A204.1 (cell line): ENCODE results near the gene KCNN2.

Experiments used
- FAIRE-seq: peaks from 2 replicates; lab custom pipeline; 2012; peaks lifted over from hg19 to GRCh38; lab: Jason Lieb, UNC

The KCNN2 gene

DNA sequence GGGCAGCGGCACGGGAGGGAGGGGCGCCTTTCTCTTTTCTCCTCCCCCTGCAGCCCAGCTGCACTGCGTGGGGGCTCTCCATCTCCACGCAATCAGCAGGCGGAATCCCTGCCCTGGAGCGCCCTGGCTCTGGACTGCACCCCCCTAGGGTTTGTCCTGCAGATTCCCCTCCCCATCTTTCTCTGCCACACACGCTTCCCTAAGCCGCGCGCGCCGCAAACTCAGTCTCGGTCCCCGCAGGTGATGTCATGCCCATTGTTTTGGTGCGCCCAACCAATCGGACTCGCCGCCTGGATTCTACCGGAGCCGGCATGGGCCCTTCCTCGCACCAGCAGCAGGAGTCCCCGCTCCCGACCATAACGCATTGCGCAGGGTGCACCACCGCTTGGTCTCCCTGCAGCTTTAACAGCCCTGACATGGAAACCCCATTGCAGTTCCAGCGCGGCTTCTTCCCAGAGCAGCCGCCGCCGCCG, at the start of gene KCNN2:
Gene KCNN2 (plus strand): TSS at position 347 of the 473 bp plus-strand sequence. CDS start 70 bp downstream, at position 417.
- no peak for FAIRE-seq

DNA sequence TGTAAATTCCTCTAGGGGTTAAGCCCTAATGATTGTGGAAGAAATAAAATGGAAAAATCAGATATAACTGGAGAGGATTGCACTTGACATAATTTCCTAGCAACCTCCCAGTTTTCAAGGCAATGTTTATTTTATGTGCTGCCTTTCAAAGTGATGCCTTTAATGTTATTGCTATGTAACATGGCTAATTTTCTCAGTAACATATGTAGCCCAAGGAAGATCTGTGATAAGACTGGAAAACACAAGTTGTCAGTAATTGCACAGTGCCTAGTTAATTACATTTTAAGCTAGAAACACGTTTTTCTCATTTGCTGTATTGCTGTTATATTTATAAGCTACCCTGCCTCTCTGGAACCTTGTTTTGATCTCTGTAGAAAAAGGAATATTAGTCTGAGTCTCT, 49.2 kb upstream of the KCNN2 start:
- no peak for FAIRE-seq

DNA sequence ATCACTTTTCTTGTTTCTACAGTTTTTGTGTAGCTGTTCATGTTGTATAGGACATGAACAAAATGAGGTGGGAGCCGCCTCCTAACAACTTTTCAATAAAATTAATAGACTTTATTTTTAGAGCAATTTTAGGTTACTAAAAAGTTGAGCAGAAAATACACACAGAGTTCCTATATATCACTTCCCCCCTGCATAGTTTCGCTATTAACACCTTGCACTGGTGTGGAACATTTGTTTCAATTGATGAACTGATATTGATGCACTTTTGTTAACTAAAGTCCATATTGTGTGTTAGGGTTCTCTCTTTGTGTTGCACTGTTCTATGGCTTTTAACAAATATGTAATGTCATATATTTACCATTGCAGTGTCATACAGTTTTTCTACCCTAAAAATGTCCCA, 47.8 kb upstream of the KCNN2 start:
- no peak for FAIRE-seq

DNA sequence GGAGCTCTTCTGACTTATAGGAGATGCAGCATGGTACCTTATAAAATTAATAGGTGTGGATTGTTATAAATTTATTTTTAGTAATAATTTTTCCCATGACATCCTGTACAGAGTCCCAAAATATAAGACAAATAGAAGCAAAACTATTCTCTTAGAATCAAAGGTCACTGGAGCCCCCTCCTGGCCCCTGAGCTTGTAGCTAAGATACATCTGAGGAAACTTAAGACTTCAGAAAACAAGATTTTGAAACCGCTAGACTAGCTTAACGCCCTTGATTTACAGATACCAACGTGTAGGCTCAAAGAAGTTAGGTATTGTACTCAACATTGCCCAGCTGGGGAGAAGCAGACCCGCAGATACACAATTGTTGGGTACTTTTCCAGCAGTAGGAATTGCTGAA, 45.7 kb upstream of the KCNN2 start:
- no peak for FAIRE-seq

DNA sequence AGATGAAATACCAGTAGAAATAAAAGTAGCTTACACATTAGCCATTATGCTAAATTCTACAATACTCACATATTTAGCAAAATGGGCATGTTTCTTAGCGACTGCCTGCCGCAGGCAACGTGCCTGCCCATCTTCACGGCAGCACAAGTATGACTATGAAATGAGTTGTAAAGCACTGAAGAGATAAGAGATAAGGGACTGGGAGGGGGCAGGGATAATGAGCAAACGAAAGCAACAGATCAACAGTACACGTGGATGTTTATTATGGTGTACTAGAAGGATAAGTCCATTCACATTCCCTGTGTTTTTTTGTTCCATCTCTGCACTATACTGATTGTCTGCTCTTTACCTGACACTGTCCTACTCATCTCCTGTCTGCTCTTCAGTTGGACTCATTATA, 44.1 kb upstream of the KCNN2 start:
- FAIRE-seq, result no peak

- FAIRE-seq, result no peak
Observed at GRCh38 chr5:114319236-114319635, 42.6 kb upstream of the KCNN2 start.

DNA sequence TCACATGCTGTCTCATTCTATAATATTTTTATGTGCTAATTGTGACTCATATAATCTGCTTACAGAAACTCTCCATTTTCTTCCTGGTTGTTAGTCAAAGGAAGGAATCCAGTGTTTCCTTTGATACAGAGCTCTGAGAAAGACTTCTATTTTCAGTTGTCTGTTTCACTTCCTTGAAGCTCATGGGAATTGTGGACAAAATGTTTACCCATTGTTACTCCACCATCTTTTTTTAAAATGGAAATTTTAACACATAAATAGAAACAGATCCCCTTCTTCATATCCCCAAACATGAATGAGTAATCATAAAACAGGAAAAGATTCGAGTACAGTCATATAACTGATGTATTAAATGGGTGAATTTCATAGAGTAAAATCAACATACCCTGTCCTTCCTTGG, 42.0 kb upstream of the KCNN2 start:
- no peak for FAIRE-seq

DNA sequence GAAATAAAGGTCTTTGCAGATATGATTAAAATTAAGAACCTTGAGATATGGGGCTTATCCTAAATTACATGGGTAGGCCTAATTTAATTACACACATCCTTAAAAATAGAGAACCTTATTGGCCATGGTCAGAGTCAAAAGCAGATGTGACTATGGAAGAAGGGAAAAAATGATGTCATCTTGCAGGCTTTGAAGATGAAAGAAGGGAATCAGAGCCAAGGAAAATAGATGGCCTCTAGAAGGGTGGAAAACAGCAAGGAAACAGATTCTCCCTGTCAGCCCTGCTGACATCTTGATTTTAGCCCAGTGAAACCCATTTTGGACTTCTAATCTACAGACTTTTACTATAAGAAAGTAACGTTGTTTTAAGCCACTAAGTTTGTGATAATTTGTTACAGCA, 37.6 kb upstream of the KCNN2 start:
- FAIRE-seq, result no peak

DNA sequence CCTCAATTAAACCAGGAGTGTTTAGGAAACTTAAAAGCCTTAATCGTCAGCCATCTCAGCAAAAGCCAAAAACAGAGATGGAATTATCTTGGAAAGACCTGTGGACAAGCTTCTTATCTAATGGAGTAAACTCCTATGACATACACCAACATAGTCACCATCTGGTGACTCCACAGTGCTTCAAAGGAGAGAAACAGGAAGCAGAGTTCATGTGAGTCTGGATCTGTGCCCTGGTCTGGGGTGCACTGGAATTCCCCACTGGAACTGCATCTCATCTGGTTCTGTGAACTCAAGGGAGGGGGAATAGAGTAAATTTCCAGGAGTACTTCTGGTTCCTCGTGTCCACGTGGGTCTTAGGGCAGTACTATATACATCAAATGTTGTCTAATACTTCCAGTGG, 36.3 kb upstream of the KCNN2 start:
- FAIRE-seq, result no peak

DNA sequence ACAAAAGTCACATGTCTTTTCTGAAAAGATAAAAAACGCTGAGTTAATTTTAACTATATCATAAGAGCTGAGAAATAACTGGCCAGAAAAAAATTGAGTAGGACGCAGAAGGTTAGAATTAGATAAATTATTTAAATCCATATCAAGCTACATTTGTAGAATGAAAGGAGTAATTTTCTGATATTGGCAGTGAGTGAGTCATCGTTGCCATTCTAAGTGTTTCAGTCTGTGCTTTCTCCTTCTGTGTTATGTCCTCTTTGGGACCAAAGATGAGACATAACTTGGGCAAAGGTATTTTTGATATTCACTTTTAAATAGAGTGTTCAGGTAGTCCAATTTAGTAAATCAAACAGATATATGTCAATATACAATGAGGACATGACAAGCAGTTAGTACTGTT, 34.4 kb upstream of the KCNN2 start:
- no peak for FAIRE-seq

- FAIRE-seq, result no peak
Observed at GRCh38 chr5:114327987-114328386, 33.9 kb upstream of the KCNN2 start.

DNA sequence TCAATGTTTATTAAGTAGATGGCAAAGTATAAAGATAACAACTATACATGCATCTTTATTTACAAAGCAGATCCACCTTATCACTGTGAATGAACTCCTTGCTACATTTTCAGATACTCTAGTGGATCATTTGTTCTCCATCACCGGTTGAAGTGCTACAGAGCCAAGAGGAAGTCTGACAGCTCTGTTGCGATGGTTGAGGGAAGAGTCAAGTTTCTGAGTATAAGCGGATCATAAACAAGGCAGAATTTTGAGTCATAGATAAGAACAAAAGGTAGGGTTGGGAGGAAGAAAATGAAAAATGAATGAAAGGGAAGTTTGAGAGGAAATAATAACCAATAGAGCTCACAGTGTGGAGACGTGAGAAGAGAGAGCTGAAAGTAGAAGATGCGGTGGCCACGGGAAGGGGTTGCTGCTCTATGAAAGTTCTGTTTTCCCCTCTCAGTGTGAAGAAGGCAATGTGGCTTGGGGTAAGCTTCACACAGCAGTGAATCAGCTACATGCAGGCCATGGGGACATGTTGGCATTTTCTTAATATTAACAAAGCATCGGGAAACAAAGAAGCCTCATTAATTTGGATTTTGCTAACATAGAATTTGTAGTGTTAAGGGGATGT, 30.8 kb upstream of the KCNN2 start:
- FAIRE-seq, result no peak

GRCh38 chr5:114332493-114332892, 29.4 kb upstream of the KCNN2 start:
- FAIRE-seq, result no peak

DNA sequence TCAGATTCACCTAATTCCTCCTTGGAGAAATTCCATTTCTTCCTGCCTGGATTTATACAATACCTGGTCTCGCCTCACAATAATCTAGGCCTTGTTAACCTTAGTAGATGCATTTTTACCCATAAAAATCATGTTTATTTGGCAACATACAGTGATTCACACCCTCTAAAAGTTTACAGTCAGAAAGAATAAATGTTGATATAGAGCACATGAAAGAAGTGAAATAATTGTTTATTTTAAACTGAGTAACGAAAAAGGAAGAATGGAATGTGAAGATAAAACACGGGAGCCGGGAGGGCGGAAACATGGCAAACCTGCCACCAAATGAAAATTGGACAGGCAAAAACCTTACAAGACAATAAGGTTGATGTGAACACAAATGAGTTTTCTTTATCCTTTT, 28.9 kb upstream of the KCNN2 start:
- no peak for FAIRE-seq

DNA sequence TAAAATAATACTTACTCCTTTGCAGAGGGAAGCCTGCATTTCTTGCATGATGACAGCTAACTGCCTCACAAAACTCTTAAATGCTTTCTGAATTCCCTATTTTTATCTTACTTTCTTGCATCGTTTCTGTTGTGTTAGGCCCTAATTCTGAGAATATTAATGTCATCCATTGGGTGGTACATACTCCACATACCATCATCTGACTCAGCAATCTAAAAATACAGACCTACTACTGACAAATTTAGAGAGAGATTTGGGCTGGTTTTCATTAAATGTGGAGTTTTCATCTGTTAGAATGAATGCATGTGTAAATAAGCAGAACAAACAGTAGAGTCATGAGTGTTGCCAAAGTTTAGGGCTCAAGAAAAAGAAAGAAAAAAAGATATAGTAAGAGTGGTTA, 26.5 kb upstream of the KCNN2 start:
- FAIRE-seq, result no peak

DNA sequence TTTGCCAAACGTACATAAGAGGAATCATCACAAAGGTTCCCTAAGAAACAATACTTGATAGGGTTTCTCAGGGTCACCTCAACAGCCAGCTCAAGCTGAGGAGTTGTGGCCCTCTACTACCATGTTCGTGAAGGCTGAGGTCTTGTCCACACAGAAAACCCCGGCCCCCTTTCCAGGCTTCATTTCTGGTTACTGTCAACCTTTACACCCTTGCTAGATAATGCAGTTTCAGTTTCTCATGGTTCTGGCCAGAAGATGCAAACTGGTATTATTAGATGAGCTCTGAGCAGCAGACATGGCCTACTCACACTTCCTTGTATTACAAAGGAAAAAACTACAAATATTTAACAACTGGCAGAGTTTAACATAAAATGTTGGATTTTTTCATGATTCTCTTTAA, 22.8 kb upstream of the KCNN2 start:
- FAIRE-seq, result no peak

- FAIRE-seq, result no peak
Observed at GRCh38 chr5:114346181-114346580, 15.7 kb upstream of the KCNN2 start.

- no peak for FAIRE-seq
Observed at GRCh38 chr5:114355086-114355830, 6.6 kb upstream of the KCNN2 start.

DNA sequence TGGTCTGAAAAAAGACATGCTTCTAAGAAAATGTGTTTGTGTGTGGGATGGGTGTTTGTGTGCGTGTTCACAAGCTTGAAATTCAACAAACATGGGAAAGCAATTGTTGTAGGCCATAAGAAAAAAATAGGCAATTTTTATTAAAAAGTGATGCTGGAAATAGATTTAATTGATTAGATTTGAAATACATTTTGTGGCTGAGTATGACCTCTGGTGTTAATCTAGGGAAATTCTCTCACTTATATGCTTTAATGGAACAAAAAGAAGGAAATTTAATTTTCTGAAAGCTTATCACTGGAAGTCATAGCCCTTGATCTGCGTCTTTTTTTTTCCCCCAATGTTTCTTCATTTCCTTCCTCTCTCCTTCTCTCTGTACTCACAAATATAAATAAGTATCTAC, 3.5 kb upstream of the KCNN2 start:
- no peak for FAIRE-seq

- FAIRE-seq, result no peak
Observed at GRCh38 chr5:114360357-114360756, 1.5 kb upstream of the KCNN2 start.

DNA sequence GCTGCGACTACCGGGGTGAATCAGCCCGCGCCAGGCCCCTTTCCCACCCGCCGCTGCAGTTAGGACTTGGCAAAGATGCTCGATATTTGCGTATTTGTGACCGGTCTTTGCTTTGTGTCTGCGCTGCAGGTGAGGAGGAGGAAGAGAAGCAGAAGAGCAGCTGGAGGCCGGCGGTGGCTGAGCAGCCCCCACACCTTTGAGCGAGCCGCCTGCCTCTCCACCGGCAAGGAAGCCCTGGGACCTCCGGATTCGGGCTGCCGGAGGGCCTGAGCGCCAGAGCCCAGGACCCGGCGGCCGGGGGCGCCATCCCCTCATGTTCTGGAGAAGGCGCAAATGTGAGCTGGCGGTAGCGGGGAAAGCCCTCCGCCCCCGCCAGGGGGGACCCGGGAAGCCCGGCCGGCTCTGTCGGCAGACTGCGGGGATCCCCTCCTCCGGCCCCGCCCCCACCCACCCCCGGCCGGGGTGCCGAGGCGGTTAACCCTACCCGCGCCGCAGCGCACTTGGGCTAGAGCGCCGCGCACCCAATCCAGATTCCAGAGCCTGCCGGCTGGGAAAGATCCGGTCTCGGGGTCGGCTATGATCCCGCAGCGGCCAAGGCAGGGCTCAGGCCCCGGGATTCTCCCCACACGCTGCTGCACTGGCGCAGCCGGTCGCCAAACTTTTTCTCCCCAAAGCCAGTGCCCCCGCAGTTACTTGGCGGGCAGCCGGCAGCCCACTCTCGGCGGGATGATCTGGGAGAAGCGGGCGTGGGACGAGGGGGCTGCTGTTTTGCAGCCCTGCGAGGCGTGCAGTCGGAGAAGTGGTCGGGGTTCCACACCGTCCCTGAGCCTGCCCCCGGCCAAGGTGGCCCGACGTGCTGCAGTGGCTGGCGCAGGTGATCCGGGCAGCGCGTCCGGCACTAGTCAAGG, 800 bp upstream of the KCNN2 start:
- FAIRE-seq, result no peak

- FAIRE-seq, result no peak
Observed at GRCh38 chr5:114362197-114362976, 517 bp downstream of the KCNN2 start.
